GM13976 (cell line): ENCODE results near the gene GTF2F2.
"Not testable (repeated sequence)": the region's sequence is repeated elsewhere in the genome, so short reads cannot be mapped to it uniquely, and the experiment has no call there.

Source experiments
- DNase-seq: peaks from one replicate; pipeline ENCODE4 v3.0.0; 2012; ENCODE audit warnings: low spot score
- in situ Hi-C: fragments of 300-500 bp; cut with MboI; formaldehyde crosslinking; loops from one replicate; pipeline ENCODE4 v1.12.0; 2022; ENCODE audit warnings: low sequenced_read_pairs, mixed read lengths, inconsistent platforms; ENCODE audit not compliant: unreplicated experiment
- TF ChIP-seq, protein P1 (sequence below): IDR thresholded peaks from 2 replicates; pipeline ENCODE4 v1.5.1; 2012; ENCODE audit warnings: borderline replicate concordance, mild to moderate bottlenecking; ENCODE audit not compliant: insufficient read depth; ENCODE audit errors: extremely low read depth, missing control alignments, control extremely low read depth

Gene GTF2F2

DNA sequence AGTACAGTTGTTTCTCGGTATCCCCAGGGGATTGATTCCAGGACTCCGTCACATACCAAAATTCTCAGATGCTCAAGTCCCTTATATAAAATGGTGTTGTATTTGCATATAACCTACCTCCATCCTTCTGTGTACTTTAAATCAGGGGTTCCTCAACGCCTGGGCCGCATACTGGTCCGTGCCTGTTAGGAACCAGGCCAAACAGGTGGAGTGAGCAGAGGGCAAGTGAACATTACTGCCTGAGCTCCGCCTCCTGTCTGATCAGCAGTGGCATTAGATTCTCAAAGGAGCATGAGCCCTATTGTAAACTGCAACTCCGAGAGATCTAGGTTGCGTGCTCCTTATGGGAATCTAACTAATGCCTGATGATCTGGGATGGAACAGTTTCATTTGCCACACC lies 122.8 kb downstream of the GTF2F2 start:
- TF ChIP-seq, protein P1, sequence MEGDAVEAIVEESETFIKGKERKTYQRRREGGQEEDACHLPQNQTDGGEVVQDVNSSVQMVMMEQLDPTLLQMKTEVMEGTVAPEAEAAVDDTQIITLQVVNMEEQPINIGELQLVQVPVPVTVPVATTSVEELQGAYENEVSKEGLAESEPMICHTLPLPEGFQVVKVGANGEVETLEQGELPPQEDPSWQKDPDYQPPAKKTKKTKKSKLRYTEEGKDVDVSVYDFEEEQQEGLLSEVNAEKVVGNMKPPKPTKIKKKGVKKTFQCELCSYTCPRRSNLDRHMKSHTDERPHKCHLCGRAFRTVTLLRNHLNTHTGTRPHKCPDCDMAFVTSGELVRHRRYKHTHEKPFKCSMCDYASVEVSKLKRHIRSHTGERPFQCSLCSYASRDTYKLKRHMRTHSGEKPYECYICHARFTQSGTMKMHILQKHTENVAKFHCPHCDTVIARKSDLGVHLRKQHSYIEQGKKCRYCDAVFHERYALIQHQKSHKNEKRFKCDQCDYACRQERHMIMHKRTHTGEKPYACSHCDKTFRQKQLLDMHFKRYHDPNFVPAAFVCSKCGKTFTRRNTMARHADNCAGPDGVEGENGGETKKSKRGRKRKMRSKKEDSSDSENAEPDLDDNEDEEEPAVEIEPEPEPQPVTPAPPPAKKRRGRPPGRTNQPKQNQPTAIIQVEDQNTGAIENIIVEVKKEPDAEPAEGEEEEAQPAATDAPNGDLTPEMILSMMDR = no peak
- in situ Hi-C loops = no loop called here
- no peak for DNase-seq

DNA sequence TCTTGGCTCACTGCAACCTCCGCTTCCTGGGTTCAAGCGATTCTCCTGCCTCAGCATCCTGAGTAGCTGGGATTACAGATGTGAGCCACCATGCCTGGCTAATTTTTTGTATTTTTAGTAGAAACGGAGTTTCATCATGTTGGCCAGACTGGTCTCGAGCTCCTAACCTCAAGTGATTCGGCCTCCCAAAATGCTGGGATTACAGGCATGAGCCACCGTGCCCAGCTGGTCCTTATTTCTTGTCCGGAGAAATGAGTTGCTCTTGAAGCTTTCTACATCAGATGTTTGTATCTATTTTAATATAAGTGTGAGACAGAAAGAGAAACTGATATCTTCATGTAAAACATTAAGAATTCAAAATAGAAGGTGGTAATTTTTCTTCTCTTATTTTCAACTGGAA lies 124.4 kb downstream of the GTF2F2 start:
- DNase-seq, in situ Hi-C loops: not testable (repeated sequence)

DNA sequence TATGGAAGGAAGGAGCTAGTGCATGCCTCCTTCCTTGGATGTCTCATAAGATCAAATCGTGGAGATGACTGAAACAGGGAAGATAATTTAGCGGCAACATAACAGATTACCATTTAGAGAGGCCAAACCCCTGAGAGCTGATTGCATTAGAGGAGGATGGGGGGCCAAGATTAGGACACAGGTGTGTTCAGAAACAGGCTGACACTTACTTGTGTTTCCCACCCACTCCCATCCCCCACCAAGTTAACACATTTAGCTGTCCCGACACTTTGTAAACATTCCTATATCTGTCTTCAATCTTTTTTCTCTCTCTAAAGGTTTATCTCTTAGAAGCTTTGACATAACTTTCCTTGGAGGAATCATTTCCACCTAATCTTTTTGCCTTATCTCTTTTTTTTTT lies 129.4 kb downstream of the GTF2F2 start:
- DNase-seq = no peak
- TF ChIP-seq, protein P1 = no peak
- in situ Hi-C loops = no loop called here

DNA sequence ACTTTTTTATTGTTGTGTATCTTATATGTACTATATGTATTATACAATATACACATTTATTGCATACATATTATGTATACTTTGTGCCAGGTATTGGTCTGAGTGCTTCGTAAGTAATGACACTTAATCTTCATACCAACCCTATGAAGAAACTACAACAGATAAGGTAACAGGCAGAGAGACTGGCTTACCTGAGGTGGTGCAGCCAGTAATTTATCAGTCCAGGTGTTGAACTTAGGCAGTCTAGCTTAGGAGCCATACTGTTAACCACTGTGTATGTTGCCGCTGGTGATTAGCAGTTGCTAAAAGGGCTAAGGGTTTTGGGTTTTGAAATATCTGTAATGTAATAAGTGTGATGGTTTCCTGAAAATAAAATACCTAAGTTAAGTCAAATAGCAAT lies 134.1 kb downstream of the GTF2F2 start:
- TF ChIP-seq, protein P1 = no peak
- in situ Hi-C loops = no loop called here
- no peak for DNase-seq

DNA sequence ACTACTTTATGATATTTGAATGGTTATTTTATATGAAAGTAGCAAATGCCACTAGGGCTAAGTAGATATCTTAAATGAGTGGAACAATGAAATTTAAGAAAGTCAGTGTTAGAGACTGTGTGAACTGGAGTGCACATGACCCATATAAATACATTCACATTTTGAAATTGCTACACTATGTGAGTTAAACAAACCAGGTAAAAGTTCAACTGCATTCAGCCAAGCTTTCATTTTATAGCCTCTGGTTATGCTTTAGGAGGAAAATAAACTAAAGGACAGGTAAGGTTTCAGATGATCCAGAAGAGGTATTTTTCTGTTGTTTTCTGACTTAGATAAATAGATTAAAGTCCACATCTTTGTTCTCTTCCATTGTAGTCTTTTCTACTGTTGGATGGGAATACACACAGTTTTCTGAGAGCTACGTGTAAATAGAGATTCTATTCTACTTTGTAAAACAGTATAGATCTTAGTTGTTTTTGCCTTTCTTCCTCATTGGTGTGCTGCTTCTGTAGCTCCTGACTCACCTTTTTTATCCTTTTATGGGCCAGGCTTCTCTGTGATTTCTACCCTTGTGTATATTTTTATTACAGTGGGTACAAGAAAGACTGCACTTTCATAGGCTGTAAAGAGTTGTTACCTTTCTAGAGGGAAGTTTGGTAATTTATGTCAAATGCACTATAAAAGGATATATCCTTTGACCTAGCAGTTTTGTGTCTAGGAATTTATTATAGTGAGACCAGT lies 135.1 kb downstream of the GTF2F2 start:
- TF ChIP-seq, protein P1 = no peak
- in situ Hi-C loops = no loop called here
- no peak for DNase-seq

DNA sequence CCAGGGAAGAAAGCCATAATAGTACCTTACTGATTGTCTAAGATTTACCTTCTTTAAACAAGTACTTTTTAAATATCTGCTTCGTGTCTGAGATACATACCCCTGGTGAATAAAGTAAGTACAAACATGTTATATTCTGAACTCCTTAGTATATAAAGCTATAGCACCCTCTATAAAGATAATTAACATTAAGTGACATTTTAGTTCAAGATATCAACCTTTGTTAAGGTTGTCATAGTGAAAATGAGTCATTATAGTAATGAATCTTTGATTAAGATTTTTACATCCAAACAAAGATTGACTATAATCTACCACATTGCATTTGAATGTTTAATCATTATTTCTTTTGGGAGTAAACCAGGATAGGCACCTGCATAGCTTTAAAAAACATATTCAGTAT lies 135.9 kb downstream of the GTF2F2 start:
- TF ChIP-seq, protein P1 = no peak
- in situ Hi-C loops = no loop called here
- no peak for DNase-seq

DNA sequence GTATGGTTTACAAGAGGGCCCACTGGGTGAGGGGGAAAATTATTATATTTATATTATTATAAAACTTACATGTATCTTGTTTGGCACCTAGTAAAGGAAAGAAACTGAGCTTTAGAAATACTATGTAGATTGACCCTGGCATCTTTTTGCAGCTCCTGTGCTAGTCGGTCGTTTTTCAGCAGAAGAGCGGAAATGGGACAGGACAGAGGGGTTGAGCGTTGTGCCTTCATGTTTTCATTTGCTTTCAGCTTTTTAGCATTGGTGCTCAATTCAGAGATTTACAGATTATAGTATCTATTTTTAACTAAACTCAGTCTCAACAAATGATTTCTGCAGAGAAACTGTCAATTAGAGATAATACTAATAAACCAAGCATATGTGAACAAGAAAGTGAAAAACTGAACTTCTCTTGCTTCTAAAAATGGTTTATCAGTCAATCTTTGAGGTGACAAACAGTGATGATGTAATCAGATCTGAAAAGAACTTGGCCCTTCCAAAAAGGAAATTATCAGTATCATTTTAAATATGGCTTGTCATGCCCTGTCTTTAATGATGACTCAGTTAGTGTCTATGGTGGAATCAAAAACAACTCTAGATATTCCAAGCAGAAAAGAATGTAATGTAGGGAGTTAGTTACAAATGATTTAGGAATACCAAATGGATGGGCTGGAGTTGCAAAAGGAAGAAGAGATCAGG lies 137.5 kb downstream of the GTF2F2 start:
- DNase-seq = peak; percentile 64
- in situ Hi-C loops = no loop called here
- TF ChIP-seq, protein P1 = no peak
